GM23338 (cell line): ENCODE measurements around the gene BLVRA.

ENCODE experiments used
- CTCF ChIP-seq, 2 experiments: fragments of 200-600 bp in 1 of 2; sonication (generic) in 1 of 2; conservative IDR thresholded peaks; 2 replicates each; pipeline versions ENCODE4 v1.5.1 to v1.6.1; 2016 to 2017; ENCODE audit warnings: antibody characterized with exemption in 2 of 2, low read depth in 2 of 2, mild to moderate bottlenecking in 2 of 2, moderate library complexity in 1 of 2
- EZH2phosphoT487 ChIP-seq: fragments of 200-600 bp; sonication (generic); IDR thresholded peaks from one replicate; pipeline ENCODE4 v1.8.1; 2018; ENCODE audit warnings: antibody characterized with exemption; ENCODE audit not compliant: unreplicated experiment
- JUNB ChIP-seq: IDR thresholded peaks from one replicate; pipeline ENCODE4 v1.6.1; 2016; ENCODE audit warnings: antibody characterized with exemption; ENCODE audit not compliant: unreplicated experiment

- TF ChIP-seq CTCF (conservative IDR thresholded peaks at IDR 0.05; ENCODE audit: low read depth in 2 of 2) (no peak), JUNB (no peak), EZH2phosphoT487 (no peak)
Measured at GRCh38 chr7:43768887-43769272, 10.4 kb downstream of the BLVRA start.
